GM21423 (cell line): ENCODE results near the gene RMI2.
"Not testable (repeated sequence)": the region's sequence is repeated elsewhere in the genome, so short reads cannot be mapped to it uniquely, and the experiment has no call there.

Experiments used
- ATAC-seq: cut with Tn5 transposase; IDR thresholded peaks from one replicate; pipeline ENCODE4 v1.9.1; 2021; ENCODE audit warnings: mild to moderate bottlenecking, moderate library complexity; ENCODE audit not compliant: unreplicated experiment

The RMI2 gene

DNA sequence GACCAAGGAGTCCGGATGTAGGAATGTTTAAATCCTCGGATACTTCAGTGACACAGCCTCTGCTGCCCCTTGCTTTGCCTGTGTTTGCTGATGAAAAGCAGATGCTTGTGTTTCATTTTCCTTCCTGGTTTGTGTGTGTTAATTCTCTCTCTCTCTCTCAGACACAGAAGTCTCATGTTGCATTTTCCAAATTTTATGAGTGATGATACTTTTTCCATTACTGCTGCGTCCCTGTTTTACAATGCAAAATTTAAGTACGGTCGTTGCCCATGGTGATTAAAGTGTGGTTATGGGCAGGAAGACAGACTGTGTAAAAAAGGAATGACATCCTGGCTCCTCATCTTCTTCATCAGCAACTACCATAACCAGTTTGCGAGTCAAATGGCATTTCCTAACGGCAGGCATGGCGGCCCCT is 5.7 kb downstream of the RMI2 start:
- no peak for ATAC-seq

DNA sequence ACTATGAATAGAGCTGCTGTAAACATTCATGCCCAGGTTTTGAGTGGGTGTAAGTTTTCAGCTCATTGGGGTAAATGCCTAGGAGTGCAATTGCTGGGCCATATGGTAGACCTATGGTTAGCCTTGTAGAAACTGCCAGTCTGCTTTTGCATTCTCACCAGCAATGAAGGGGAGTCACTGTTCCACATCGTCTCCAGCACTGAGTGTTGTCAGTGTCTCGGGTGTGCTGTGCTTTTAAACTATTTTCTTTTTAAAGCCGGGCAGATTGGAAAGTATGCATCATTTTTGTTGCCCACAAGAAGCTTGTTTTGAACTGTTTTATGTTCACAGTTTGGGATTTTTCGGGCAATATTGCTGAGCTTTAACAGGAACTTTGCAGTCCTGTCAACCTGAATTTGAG is 7.9 kb downstream of the RMI2 start:
- ATAC-seq = no peak

DNA sequence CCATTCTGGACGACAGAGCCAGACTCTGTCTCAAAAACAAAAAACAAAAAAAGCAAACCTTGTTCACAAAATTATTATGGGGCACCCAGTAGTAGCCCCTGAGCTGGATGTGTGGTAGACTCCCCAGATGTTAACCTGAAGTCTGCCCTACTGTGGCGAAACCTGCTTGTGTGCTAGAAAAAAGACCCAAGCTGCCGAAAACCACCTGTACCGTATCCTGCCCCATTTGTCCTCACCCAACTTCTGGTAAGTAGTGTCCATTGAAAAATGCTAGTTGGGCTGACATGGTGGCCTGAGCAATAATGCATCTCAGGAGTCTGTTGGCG is 9.1 kb downstream of the RMI2 start:
- ATAC-seq = peak; percentile 29

GRCh38 chr16:11354733-11355574 is 9.7 kb downstream of the RMI2 start:
- ATAC-seq = peak; percentile 65

- no peak for ATAC-seq
Measured at GRCh38 chr16:11355862-11356261, 10.6 kb downstream of the RMI2 start.

DNA sequence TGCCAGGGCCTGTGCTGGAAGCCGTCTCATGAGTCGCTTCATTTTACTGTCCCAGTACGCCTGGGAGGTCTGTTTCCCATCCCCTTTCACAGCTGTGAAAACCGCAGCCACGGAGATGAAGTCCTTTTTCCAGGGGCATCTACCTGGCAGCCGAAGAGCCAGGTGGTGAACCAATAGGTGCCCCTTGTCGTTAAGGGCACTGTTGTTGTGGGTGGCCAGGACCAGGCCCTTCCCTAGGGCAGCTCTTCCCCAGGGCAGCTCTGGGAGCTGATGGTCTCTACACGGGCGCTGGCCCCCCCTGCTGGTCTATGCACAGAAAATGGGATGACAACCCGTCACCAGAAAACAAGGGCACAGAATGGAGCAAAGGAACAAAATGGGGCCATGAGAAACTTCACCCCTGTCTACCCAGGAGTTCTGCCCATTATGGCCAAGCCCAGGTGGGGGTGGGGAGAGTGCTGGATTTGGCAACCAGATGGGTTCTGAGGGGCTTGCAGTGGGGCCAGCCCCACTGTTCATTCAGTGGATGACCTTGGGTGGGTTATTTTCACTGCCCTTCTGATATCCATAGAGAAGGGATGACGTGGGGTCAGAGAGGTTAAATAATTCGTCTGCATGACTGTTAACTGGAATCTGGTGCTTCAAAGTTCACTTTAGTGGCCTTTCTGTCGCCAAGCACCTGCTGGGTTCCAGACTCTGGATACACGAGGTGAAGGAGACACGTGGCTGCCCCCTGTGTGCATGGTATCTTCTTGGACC is 11.5 kb downstream of the RMI2 start:
- no peak for ATAC-seq

DNA sequence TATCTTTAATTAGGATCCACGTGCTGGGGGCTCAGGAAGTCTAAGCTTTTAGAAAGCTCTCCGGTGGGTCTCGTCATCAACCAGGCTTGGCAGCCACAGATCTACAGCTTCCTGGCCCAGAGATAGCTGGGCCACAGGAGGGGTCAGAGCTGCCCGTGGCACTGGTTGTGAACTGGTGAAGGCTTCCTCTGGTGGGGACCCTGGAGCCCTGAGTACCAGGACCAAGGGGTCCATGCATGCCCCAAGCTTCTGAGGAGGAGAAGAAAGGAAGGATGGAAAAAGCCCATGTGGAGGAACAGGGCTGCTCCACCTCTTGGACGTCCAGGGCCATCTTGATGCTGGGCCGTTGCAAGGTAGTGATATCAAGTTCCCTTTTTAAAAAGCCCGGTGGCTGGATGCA is 13.3 kb downstream of the RMI2 start:
- ATAC-seq = no peak

DNA sequence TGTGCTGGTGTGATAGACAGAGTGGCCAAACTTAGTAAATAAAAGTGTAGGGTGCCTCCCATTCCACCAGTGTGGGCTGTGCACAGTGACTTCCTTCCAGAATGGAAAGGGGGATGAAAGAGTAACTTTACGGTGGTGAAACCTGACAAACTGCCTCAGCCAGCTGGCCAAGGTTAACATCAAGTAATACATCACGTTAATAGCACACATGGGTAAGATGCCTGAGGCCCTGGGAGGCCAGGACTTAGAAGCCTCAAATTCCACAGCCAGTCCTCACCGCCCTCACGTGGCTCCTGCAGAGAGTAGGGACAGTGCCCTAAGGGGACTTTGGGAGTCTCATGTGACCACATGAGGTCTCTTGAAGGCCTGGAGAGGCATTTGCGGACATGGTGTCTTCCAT is 14.1 kb downstream of the RMI2 start:
- ATAC-seq = no peak

GRCh38 chr16:11360641-11361373 is 15.5 kb downstream of the RMI2 start:
- ATAC-seq = no peak

DNA sequence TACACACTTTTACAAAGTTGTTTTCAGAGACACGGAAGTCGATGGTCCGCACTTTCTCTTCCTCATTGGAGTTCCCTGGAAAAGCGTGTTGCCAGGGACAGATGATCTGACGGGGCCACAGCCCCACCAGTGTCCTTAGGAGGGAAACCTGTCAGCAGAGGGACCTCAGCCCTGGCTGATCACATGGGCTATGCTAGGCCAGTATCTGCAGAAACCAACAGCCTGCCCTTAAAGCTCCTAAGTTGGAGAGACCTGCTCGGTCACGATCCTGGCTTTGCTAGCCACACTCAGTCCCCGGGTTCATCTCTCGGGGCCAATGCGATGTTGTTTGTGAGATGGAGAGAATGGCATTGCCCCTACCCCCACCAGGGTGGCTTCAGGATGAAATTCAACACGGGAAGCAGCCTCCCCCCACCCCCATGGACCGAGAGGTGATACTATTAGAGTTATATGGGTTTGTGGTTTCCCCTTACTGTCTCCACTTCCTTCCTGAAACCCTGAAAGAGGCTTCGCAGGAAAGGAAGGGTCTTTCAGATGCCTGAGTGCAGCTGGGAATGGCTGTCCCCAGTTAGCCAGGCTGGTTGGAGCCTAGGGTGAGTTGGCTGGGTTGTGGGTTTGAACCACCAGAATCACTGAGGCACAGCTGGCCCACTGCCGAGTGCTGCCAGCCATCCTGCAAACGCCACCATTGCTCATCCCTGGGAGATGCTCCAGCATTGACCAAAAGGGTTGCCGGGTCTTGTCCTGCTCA is 16.6 kb downstream of the RMI2 start:
- peak; percentile 46 for ATAC-seq

DNA sequence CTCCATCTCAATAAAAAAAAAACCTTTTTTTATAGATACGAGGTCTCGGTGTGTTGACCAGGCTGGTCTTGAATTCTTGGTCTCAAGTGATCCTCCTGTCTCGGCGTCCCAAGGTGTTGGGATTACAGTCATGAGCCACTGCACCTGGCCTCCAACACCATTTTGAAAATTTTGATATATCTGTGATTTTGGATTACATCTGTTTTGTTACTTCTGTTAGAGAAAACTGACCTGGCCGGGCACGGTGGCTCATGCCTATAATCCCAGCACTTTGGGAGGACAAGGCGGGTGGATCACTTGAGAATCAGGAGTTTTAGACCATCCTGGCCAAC is 18.6 kb downstream of the RMI2 start:
- no peak for ATAC-seq

DNA sequence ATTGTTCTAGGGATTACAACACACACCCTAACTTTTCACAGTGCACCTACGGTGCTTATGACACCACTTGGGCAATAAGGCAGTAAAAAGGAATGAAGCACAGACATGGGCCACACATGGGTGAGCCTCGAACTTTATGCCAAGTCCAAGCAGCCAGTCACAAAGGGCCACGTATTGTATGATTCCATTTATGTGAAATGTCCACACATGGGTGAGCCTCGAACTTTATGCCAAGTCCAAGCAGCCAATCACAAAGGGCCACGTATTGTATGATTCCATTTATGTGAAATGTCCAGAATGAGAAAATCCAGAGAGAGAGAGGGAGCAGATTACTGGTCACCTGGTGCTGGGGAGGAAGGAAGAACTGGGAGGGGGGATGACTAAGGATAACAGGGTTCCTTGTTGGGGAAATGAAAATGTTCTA is 22.2 kb downstream of the RMI2 start:
- no peak for ATAC-seq

DNA sequence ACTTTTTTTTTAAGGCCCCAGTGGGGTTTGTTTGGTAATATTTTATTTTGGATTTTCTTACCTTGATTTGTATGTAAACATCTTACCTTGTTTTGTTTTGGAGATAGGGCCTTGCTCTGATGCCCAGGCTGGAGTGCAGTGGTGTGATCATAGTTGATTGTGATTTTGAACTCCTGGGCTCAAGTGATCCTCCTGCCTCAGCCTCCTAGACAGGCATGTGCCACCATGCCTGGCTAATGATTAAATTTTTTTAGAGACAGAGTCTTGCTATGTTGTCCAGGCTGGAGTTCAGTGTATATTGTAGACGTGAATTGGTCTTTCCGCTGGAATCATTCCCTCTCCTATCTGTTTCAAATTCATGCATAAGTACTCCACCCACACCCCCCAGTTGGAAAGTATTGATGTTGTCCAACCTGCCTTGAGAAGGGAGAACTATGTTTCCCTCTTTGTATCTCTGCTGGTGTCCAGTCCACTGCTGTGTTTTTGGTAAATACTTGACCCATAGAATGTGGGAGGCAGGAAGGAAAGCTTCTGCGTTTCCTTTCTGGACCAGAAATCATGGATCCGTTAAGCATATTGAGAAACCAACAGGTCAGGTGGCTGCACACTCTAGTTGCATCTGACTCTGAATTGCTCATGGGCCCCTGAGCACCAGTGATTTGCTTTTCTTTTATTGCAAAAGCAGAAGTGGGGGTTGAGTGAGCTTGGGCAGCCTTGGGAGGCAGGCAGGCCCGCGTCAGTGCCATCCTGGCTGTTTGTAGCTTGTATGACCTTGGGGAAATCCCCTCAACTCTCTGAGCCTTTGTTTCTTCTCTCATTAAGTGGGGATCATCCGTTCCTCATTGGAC is 25.0 kb downstream of the RMI2 start:
- no peak for ATAC-seq

DNA sequence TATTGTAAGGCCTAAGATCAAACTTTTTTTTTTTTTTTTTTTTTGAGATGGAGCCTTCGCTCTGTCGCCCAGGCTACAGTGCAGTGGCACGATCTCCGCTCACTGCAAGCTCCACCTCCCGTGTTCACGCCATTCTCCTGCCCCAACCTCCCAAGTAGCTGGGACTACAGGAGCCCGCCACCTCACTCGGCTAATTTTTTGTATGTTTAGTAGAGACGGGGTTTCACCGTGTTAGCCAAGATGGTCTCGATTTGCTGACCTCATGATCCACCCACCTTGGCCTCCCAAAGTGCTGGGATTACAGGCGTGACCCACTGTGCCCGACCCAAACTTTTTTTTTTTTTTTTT is 25.6 kb downstream of the RMI2 start:
- ATAC-seq = not testable (repeated sequence)

- no peak for ATAC-seq
Measured at GRCh38 chr16:11372073-11372828, 27.0 kb downstream of the RMI2 start.

DNA sequence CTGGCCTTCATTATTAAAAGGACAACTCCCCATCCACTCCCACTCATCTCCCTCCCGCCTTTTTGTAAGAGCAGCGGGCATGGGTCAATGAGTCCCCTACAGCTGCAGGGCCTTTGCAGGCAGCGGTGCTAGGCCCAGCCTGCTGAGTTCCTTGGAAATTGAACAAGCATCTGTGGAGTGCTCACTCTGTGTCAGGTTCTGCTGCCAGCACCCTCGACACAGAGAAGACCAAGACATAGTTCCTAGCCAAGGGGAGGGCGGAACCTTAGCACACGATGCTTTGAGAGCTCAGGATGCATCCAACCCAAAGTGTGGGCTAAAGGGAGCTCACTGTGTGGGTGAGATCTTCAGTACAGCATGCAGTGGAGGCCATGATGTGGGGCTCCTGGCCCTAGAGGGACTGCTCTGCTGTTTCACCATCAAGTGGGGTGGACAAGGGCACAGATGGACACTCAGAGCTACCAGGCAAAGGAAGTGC is 27.6 kb downstream of the RMI2 start:
- ATAC-seq = no peak

- ATAC-seq = no peak
Measured at GRCh38 chr16:11374255-11374654, 29.0 kb downstream of the RMI2 start.

- ATAC-seq = no peak
Measured at GRCh38 chr16:11377154-11377553, 31.9 kb downstream of the RMI2 start.

DNA sequence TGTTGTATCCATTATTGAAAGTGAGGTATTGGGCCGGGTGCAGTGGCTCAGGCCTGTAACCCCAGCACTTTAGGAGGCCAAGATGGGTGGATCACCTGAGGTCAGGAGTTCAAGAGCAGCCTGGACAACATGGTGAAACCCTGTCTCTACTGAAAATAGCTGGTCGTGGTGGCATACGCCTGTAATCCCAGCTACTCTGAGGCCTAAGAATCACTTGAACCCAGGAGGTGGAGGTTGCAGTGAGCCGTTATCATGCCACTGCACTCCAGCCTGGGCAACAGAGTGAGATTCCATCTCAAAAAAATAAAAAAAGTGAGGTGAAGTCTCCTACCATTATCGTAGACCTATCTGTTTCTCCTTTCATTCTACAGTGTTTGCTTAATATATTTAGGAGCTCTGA is 33.7 kb downstream of the RMI2 start:
- ATAC-seq = not testable (repeated sequence)
